GM12878 (cell line): ENCODE results near the gene SFT2D2. TPM values are rescaled to one million over a fixed set of nuclear protein-coding genes. Genes with fewer than 3 reads are reported as not detected.

Experiments used
- CBX3 ChIP-seq: fragments of 200-600 bp; sonication (generic); IDR thresholded peaks from 2 replicates; pipeline ENCODE4 v1.6.1; 2016; ENCODE audit warnings: low read depth, borderline replicate concordance
- CEBPZ ChIP-seq: fragments of 150-350 bp; IDR thresholded peaks from 2 replicates; pipeline ENCODE4 v1.6.1; 2016; ENCODE audit warnings: low read depth, low read length
- CHD1 ChIP-seq: IDR thresholded peaks from 2 replicates; pipeline ENCODE4 v1.6.1; 2012; ENCODE audit warnings: low read depth, low read length, improper control_type of control experiment
- CREM ChIP-seq: IDR thresholded peaks from 2 replicates; pipeline ENCODE4 v1.6.1; 2014; ENCODE audit warnings: antibody characterized with exemption, low read depth
- CUX1 ChIP-seq: IDR thresholded peaks from 2 replicates; pipeline ENCODE4 v1.6.1; 2012; ENCODE audit warnings: improper control_type of control experiment, low read depth, low read length; ENCODE audit not compliant: insufficient replicate concordance
- EED ChIP-seq: sonication (generic); IDR thresholded peaks from 2 replicates; pipeline ENCODE4 v1.6.1; 2016; ENCODE audit warnings: antibody characterized with exemption, low read depth
- ELK1 ChIP-seq: IDR thresholded peaks from 2 replicates; pipeline ENCODE4 v1.6.1; 2012; ENCODE audit warnings: low read depth, low read length, improper control_type of control experiment
- GABPA ChIP-seq: IDR thresholded peaks from 2 replicates; pipeline ENCODE4 v1.6.1; 2014; ENCODE audit warnings: antibody characterized with exemption, low read depth, mild to moderate bottlenecking, inconsistent platforms
- IRF3 ChIP-seq: fragments of 450-650 bp; IDR thresholded peaks from 2 replicates; pipeline ENCODE4 v1.6.1; 2014; ENCODE audit warnings: mild to moderate bottlenecking
- JUND ChIP-seq: IDR thresholded peaks from 2 replicates; pipeline ENCODE4 v1.6.1; 2012; ENCODE audit warnings: low read depth, mild to moderate bottlenecking, low read length, improper control_type of control experiment, moderate library complexity
- KLF5 ChIP-seq: fragments of 450-650 bp; IDR thresholded peaks from 2 replicates; pipeline ENCODE4 v1.6.1; 2014; ENCODE audit warnings: mild to moderate bottlenecking; ENCODE audit not compliant: partially characterized antibody
- MXI1 ChIP-seq: fragments of 150-350 bp; IDR thresholded peaks from 2 replicates; pipeline ENCODE4 v1.6.1; 2011; ENCODE audit warnings: low read depth, mild to moderate bottlenecking, inconsistent platforms, low read length, improper control_type of control experiment
- NFYB ChIP-seq: IDR thresholded peaks from 2 replicates; pipeline ENCODE4 v1.6.1; 2011; ENCODE audit warnings: low read depth, mild to moderate bottlenecking, low read length, improper control_type of control experiment, moderate library complexity; ENCODE audit not compliant: insufficient read depth
- NR2F1 ChIP-seq: fragments of 450-650 bp; conservative IDR thresholded peaks from 2 replicates; pipeline ENCODE4 v1.6.1; 2017; ENCODE audit warnings: mild to moderate bottlenecking
- NRF1 ChIP-seq: conservative IDR thresholded peaks from 2 replicates; pipeline ENCODE4 v1.6.1; 2011; ENCODE audit warnings: mild to moderate bottlenecking, low read depth, low read length, improper control_type of control experiment
- SP1 ChIP-seq: IDR thresholded peaks from one replicate; pipeline ENCODE4 v1.6.1; 2011; ENCODE audit warnings: low read depth, low read length
- STAT3 ChIP-seq: IDR thresholded peaks from 2 replicates; pipeline ENCODE4 v1.6.1; 2011; ENCODE audit warnings: low read depth, low read length, improper control_type of control experiment
- YY1 ChIP-seq: IDR thresholded peaks from 2 replicates; pipeline ENCODE4 v1.6.1; 2011; ENCODE audit warnings: low read depth, mild to moderate bottlenecking, low read length
- ZNF24 ChIP-seq: fragments of 450-650 bp; IDR thresholded peaks from 2 replicates; pipeline ENCODE4 v1.6.1; 2017; ENCODE audit warnings: antibody characterized with exemption, mild to moderate bottlenecking
- ZNF274 ChIP-seq: IDR thresholded peaks from one replicate; pipeline ENCODE4 v1.8.0; 2011; ENCODE audit not compliant: insufficient read length, insufficient read depth
- polyA plus RNA-seq, 11 experiments: library from polyadenylated mRNA; depleted of rRNA in 4 of 11; unstranded in 6 of 11; stranded (reverse) in 5 of 11; fragments of >200 nt; fragmentation: Nextera tagmentation in 4 of 11; fragmentation: Illumina TruSeq in 1 of 11; extraction: Ambion mirVana in 4 of 11; extraction: Trizol in 1 of 11; gene quantifications; 1 replicate in 1 of 11; 2 replicates in 10 of 11; pipeline versions ENCODE4 v1.2.1 to v1.2.3, GENCODE V29; 2011 to 2016; ENCODE audit warnings: inconsistent platforms in 2 of 11, missing spikeins in 2 of 11, low read depth in 1 of 11
- total RNA-seq, 4 experiments: library from RNA; depleted of rRNA in 3 of 4; stranded (reverse); fragments of >200 nt in 3 of 4; fragmentation: Illumina TruSeq in 1 of 4; extraction: Trizol in 1 of 4; gene quantifications; 2 replicates each; pipeline versions ENCODE4 v1.2.1 to v1.2.3, GENCODE V29; 2013 to 2021

Gene SFT2D2
- total and polyA plus RNA-seq, 10 of the 15 experiments (the other 5 are each of a cell fraction or from before 2014, with no cell fraction given), result 5.6 to 49.6 (median 24.9) TPM

GRCh38 chr1:168225476-168226190, at the start of gene SFT2D2 (continued):
- TF ChIP-seq GABPA, result no peak
- 0 out of 2 replicates have a peak, but pooled peaks have one; percentile 23 for TF ChIP-seq ZNF24
- TF ChIP-seq ZNF274, result no peak
- no peak for TF ChIP-seq ELK1
- TF ChIP-seq IRF3, result no peak
- TF ChIP-seq CHD1, result no peak
- 0 out of 2 replicates have a peak, but pooled peaks have one; percentile 2 for TF ChIP-seq CREM
- no peak for TF ChIP-seq EED
- TF ChIP-seq JUND, result no peak
- no peak for TF ChIP-seq CEBPZ
- no peak; the same call in 1 of the 2 replicates for TF ChIP-seq YY1
- TF ChIP-seq MXI1, result peak; percentile 80
- TF ChIP-seq STAT3, result no peak
- no peak for TF ChIP-seq CUX1
- TF ChIP-seq NR2F1, result 0 out of 2 replicates have a peak, but pooled peaks have one; percentile 24
- peak; percentile 61; the same call in 1 of the 2 replicates for TF ChIP-seq NFYB
- TF ChIP-seq KLF5, result peak; percentile 81
- TF ChIP-seq CBX3, result no peak
- TF ChIP-seq SP1, result no peak
- no peak for TF ChIP-seq NRF1
